ENCODE data around the gene TNRC6C. TPM values are rescaled to one million over a fixed set of nuclear protein-coding genes. Genes with fewer than 3 reads are reported as not detected.

Gene TNRC6C
- total and polyA plus RNA-seq, 2 experiments from 2014 or later, result 10.1 to 16.6 TPM

- TF ChIP-seq ZNF462 (CRISPR knock-in tag; IDR thresholded peaks at IDR 0.05) (no peak), ETS1 (IDR thresholded peaks at IDR 0.05) (no peak), POLR2AphosphoS5 (IDR thresholded peaks at IDR 0.05; ENCODE audit: low read depth) (no peak), EZH2 (IDR thresholded peaks at IDR 0.05; ENCODE audit: low read depth, unreplicated experiment) (no peak)
Observed at GRCh38 chr17:78031435-78031834, 72.9 kb downstream of the TNRC6C start (continued).

- Histone ChIP-seq H3K27me3 (ENCODE audit: insufficient read depth) (no peaks in the 10 kb centered on the region), H4K20me1 (replicated peaks; ENCODE audit: insufficient read depth) (no peaks in the 10 kb centered on the region), H3K27ac (ENCODE audit: low read depth) (peak overlapping the region; percentile 17), H3K4me2 (no peak overlapping the region), H3K4me3 (no peak overlapping the region), H2AFZ (no peak overlapping the region), H3K79me2 (replicated peaks; ENCODE audit: insufficient read depth) (no peaks in the 10 kb centered on the region; the same call in 1 of the 2 replicates), H3F3A (replicated peaks; ENCODE audit: low read depth) (no peaks in the 10 kb centered on the region), H3K4me1 (ENCODE audit: insufficient read depth) (no peaks in the 10 kb centered on the region), H3K36me3 (ENCODE audit: insufficient read depth) (no peaks in the 10 kb centered on the region), H3K9me2 (ENCODE audit: insufficient read depth) (no peaks in the 10 kb centered on the region)
- Mint-ChIP-seq H3K36me3 (ENCODE audit: low read depth) (peaks cover 36% of the 10 kb centered on the region), H3K27ac (peak overlapping the region; percentile 70), H3K4me3 (no peak overlapping the region; the same call in 2 of the 3 replicates), H3K9me3 (no peaks in the 10 kb centered on the region), H3K27me3 (ENCODE audit: insufficient read depth, low read depth, poor library complexity) (peaks cover 5% of the 10 kb centered on the region), H3K4me1 (peaks cover 7% of the 10 kb centered on the region; the same call in 2 of the 3 replicates)
- ATAC-seq (no peak), DNase-seq (ENCODE audit: low spot score) (no peak)
- TF ChIP-seq EZH2 (IDR thresholded peaks at IDR 0.05; ENCODE audit: low read depth, unreplicated experiment), result no peak
- TF ChIP-seq NANOG (IDR thresholded peaks at IDR 0.05; ENCODE audit: borderline replicate concordance), result no peak
- TF ChIP-seq EZH2phosphoT487 (IDR thresholded peaks at IDR 0.05; ENCODE audit: unreplicated experiment), result no peak
- no peak for TF ChIP-seq CREB1 (CRISPR knock-in tag; IDR thresholded peaks at IDR 0.05; ENCODE audit: low read depth)
- TF ChIP-seq JUNB (IDR thresholded peaks at IDR 0.05; ENCODE audit: unreplicated experiment), result no peak
- TF ChIP-seq POLR2AphosphoS5 (IDR thresholded peaks at IDR 0.05; ENCODE audit: low read depth), result no peak
- no peak for TF ChIP-seq ZNF331 (CRISPR knock-in tag; IDR thresholded peaks at IDR 0.05; ENCODE audit: low read depth)
- no peak for TF ChIP-seq ETS1 (IDR thresholded peaks at IDR 0.05)
- TF ChIP-seq CTCF (conservative IDR thresholded peaks at IDR 0.05; ENCODE audit: low read depth in 2 of 2), result no peak
- TF ChIP-seq STAT1 (IDR thresholded peaks at IDR 0.05; ENCODE audit: unreplicated experiment), result no peak
Observed at GRCh38 chr17:78032166-78032565, 73.7 kb downstream of the TNRC6C start.

All from GM23338 (cell line).